AG04450 (cell line): Measurements from ENCODE around the gene PCDHA13. TPM values are rescaled to one million over a fixed set of nuclear protein-coding genes. Genes with fewer than 3 reads are reported as not detected.

Experiments
- CTCF ChIA-PET: fragments of 300-600, 350-600 bp; formaldehyde crosslinking; extraction: SDS; loops from one replicate; lab custom pipeline; 2022; ENCODE audit warnings: antibody characterized with exemption, inconsistent platforms; lab: Charles Lee
- POLR2A ChIA-PET: fragments of 350-600 bp; formaldehyde crosslinking; extraction: SDS; loops from one replicate; lab custom pipeline; 2021; ENCODE audit warnings: antibody characterized with exemption, inconsistent platforms; lab: Yijun Ruan, JAX
- DNase-seq: peaks from one replicate; pipeline ENCODE4 v3.0.0-alpha.2; 2011; ENCODE audit warnings: low read depth, low spot score
- H3K27ac ChIP-seq: one replicate; pipeline ENCODE4 v1.5.1; 2012; ENCODE audit warnings: low read depth, low read length, control low read depth
- H3K27me3 ChIP-seq: one replicate; pipeline ENCODE4 v1.6.0; 2012; ENCODE audit warnings: low read length; ENCODE audit not compliant: control insufficient read depth, insufficient read depth
- H3K4me3 ChIP-seq: 2 replicates; pipeline ENCODE4 v1.5.1; 2011; ENCODE audit warnings: mild to moderate bottlenecking, low read depth, low read length, control low read depth
- H3K9me3 ChIP-seq: 2 replicates; pipeline ENCODE4 v1.5.1; 2012; ENCODE audit warnings: low read length; ENCODE audit not compliant: control insufficient read depth, insufficient read depth
- CTCF ChIP-seq: IDR thresholded peaks from 2 replicates; pipeline ENCODE4 v1.5.1; 2011; ENCODE audit warnings: low read depth, low read length, control low read depth, inconsistent platforms
- polyA plus RNA-seq: library from polyadenylated mRNA; depleted of rRNA; stranded (reverse); fragments of >200 nt; gene quantifications from 2 replicates; pipeline ENCODE4 v1.2.3, GENCODE V29; 2011

Gene PCDHA13
- polyA plus RNA-seq, 1 experiment: not detected

GRCh38 chr5:140855772-140856674, 25.9 kb upstream of the PCDHA13 start, which contains the start of gene PCDHA10:
Gene PCDHA10 (plus strand): TSS chr5:140855897. CDS start chr5:140856049, 152 bp downstream.
- peaks cover 31% of the 10 kb centered on the region for H3K9me3 ChIP-seq
- TF ChIP-seq CTCF: no peak
- no peak for DNase-seq
- H3K4me3 ChIP-seq: no peak within 1 kb of the TSS
- POLR2A ChIA-PET: no interaction called here
- CTCF ChIA-PET: no interaction called here
- no peak within 1 kb of the TSS for H3K27ac ChIP-seq
- no peaks in the 10 kb centered on the region for H3K27me3 ChIP-seq

GRCh38 chr5:140857177-140857986, 24.5 kb upstream of the PCDHA13 start:
- CTCF ChIA-PET: no interaction called here
- POLR2A ChIA-PET: no interaction called here
- Histone ChIP-seq H3K9me3 (peaks cover 40% of the 10 kb centered on the region), H3K4me3 (no peak overlapping the region), H3K27me3 (no peaks in the 10 kb centered on the region), H3K27ac (no peak overlapping the region)
- DNase-seq: no peak
- TF ChIP-seq CTCF: no peak

- no peak overlapping the region for H3K4me3 ChIP-seq
- DNase-seq: no peak
- ChIA-PET POLR2A (no interaction called here), CTCF (no interaction called here)
- H3K27ac ChIP-seq: no peak overlapping the region
- H3K9me3 ChIP-seq: peaks cover 43% of the 10 kb centered on the region
- no peaks in the 10 kb centered on the region for H3K27me3 ChIP-seq
- TF ChIP-seq CTCF: no peak
Observed at GRCh38 chr5:140857987-140858240, 24.0 kb upstream of the PCDHA13 start.

GRCh38 chr5:140862441-140863295, 19.3 kb upstream of the PCDHA13 start:
- POLR2A ChIA-PET: no interaction called here
- CTCF ChIA-PET: no interaction called here
- Histone ChIP-seq H3K27ac (no peak overlapping the region), H3K4me3 (no peak overlapping the region), H3K9me3 (peaks cover 33% of the 10 kb centered on the region), H3K27me3 (no peaks in the 10 kb centered on the region)
- DNase-seq: no peak
- no peak for TF ChIP-seq CTCF
